Urinary bladder (tissue), 4 donors: ENCODE measurements around the gene RNF148. TPM values are rescaled to one million over a fixed set of nuclear protein-coding genes. Genes with fewer than 3 reads are reported as not detected.
"Not testable (repeated sequence)": the region's sequence is repeated elsewhere in the genome, so short reads cannot be mapped to it uniquely, and the experiment has no call there.

ENCODE experiments used
- DNase-seq: peaks from one replicate; pipeline ENCODE4 v3.0.0-alpha.2; 2015; ENCODE audit errors: extremely low spot score
- H3K27ac ChIP-seq: one replicate; pipeline ENCODE4 v1.5.1; 2013; ENCODE audit warnings: low read depth, mild to moderate bottlenecking, moderate library complexity
- H3K36me3 ChIP-seq: one replicate; pipeline ENCODE4 v1.6.1; 2013; ENCODE audit warnings: mild to moderate bottlenecking, moderate library complexity; ENCODE audit not compliant: insufficient read depth
- H3K4me1 ChIP-seq: one replicate; pipeline ENCODE4 v1.6.1; 2013; ENCODE audit warnings: mild to moderate bottlenecking, moderate library complexity; ENCODE audit not compliant: insufficient read depth
- H3K4me3 ChIP-seq: one replicate; pipeline ENCODE4 v1.5.1; 2013; ENCODE audit warnings: low read depth, low read length
- WGBS: extraction: QIAGEN DNeasy Blood & Tissue Kit; methylation state at CpG from one replicate; pipeline ENCODE4 v1.1.7; 2013; 5-methylcytosine and 5-hydroxymethylcytosine counted together
- polyA plus RNA-seq: library from polyadenylated mRNA; stranded (reverse); fragments of 200-250 nt; gene quantifications from one replicate; pipeline ENCODE4 v1.2.3, GENCODE V29; 2013
- total RNA-seq: library from RNA; depleted of rRNA; stranded (reverse); fragments of >200 nt; gene quantifications from one replicate; pipeline ENCODE4 v1.2.3, GENCODE V29; 2014
- donor health status: healthy with polysubstance abuse.
- donor health status: healthy.

Gene RNF148
- total and polyA plus RNA-seq, 2 donors = 4.1 TPM; not detected in 1

DNA sequence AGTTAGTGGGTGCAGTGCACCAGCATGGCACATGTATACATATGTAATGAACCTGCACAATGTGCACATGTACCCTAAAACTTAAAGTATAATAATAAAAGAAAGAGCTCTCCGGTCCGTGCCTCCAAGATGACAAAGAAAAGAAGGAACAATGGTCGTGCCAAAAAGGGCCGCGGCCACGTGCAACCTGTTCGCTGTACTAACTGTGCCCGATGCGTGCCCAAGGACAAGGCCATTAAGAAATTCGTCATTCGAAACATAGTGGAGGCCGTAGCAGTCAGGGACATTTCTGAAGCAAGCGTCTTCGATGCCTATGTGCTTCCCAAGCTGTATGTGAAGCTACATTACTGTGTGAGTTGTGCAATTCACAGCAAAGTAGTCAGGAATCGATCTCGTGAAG is 21.5 kb downstream of the RNF148 start:
- not testable (repeated sequence) for DNase-seq, H3K4me3 ChIP-seq, H3K27ac ChIP-seq, H3K36me3 ChIP-seq, H3K4me1 ChIP-seq
- WGBS = 99% methylated on average over 16 of the region's 16 CpGs

- Histone ChIP-seq H3K27ac (no peak overlapping the region), H3K4me3 (no peak overlapping the region), H3K36me3 (no peaks in the 10 kb centered on the region), H3K4me1 (no peaks in the 10 kb centered on the region)
- 49% methylated on average over 1 of the region's 1 CpG for WGBS
- no peak for DNase-seq
Observed at GRCh38 chr7:122679813-122680212, 22.9 kb downstream of the RNF148 start.

- H3K4me3 ChIP-seq, DNase-seq, H3K4me1 ChIP-seq, H3K36me3 ChIP-seq, H3K27ac ChIP-seq: not testable (repeated sequence)
- WGBS = 75% methylated on average over 9 of the region's 9 CpGs
Observed at GRCh38 chr7:122679269-122679709, 23.4 kb downstream of the RNF148 start.

DNA sequence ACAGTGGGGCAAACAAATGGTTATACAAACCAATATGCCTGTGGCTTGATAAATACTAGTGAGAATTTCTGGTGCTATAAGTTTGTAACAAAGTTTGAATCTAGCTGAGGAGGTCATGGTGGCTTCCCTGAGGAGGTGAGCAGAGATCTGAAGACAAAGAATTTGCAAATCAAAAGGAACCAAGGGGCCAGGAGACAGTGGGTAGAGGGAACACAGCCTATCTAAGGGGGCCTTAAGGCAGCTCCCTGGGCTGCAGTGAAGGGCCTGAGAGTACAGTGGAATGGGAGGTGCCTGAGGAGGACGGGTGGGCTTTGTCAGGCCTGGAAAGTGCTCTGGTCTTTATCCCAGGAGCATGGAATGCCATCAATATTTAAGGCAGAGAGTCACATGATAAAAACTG is 25.6 kb downstream of the RNF148 start:
- no peaks in the 10 kb centered on the region for H3K4me1 ChIP-seq
- H3K27ac ChIP-seq = no peak overlapping the region
- H3K36me3 ChIP-seq = no peaks in the 10 kb centered on the region
- no peak overlapping the region for H3K4me3 ChIP-seq
- 58% methylated on average over 1 of the region's 1 CpG for WGBS
- DNase-seq = no peak

GRCh38 chr7:122676466-122676865 is 26.3 kb downstream of the RNF148 start:
- DNase-seq = no peak
- H3K4me3 ChIP-seq = no peak overlapping the region
- WGBS = 85% methylated on average over 2 of the region's 2 CpGs
- H3K4me1 ChIP-seq = no peaks in the 10 kb centered on the region
- H3K27ac ChIP-seq = no peak overlapping the region
- H3K36me3 ChIP-seq = no peaks in the 10 kb centered on the region

- H3K36me3 ChIP-seq = no peaks in the 10 kb centered on the region
Observed at GRCh38 chr7:122675621-122676020, 27.1 kb downstream of the RNF148 start.

DNA sequence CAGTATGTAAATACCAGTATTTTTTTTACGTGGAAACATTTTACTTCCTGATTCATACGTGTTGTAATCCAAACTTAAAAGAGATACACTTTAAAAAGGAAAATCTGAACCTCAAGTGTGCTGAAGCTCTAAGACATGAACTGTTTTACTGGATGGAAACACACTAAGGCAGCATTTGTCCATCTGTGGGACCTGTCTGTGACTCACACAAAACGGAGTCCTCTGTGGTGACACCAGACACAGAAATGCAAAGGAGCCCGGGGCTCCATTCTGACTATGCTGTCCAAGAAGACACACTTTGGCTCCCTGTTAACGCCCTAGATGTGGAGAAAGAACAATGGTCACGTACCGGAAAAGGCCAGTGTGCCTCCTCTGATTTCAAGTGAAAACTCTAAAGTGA is 27.7 kb downstream of the RNF148 start:
- Histone ChIP-seq H3K27ac (no peak overlapping the region), H3K4me3 (no peak overlapping the region), H3K36me3 (no peaks in the 10 kb centered on the region), H3K4me1 (no peaks in the 10 kb centered on the region)
- DNase-seq = no peak
- 63% methylated on average over 7 of the region's 7 CpGs for WGBS

More at GRCh38 chr7:122675621-122676020, 27.1 kb downstream of the RNF148 start:
- no peak for DNase-seq
- Histone ChIP-seq H3K4me1 (no peaks in the 10 kb centered on the region), H3K4me3 (no peak overlapping the region), H3K27ac (no peak overlapping the region)
- 94% methylated on average over 7 of the region's 7 CpGs for WGBS

DNA sequence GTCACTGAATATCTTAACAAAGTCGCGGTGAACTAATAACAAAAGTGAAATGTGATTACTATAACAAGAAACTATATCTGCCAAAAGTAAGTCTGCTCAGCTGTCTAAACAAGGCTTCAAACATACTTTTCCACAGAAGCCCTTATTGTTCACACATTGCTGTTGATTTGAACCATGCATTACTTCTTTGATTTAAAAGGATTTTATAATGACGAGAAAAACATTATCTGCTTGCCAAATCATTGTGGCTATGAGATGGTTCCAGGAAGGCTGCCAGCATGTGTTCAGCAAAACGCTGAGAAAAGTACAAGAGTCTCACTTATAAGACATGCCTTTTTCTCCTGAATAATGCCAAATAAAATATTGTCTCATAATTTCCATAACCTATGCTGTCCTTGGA is 28.2 kb downstream of the RNF148 start:
- Histone ChIP-seq H3K27ac (no peak overlapping the region), H3K4me1 (no peaks in the 10 kb centered on the region), H3K4me3 (no peak overlapping the region), H3K36me3 (no peaks in the 10 kb centered on the region)
- 21% methylated on average over 4 of the region's 4 CpGs for WGBS
- no peak for DNase-seq

GRCh38 chr7:122673951-122674350 is 28.8 kb downstream of the RNF148 start:
- Histone ChIP-seq H3K4me3 (no peak overlapping the region), H3K36me3 (no peaks in the 10 kb centered on the region), H3K27ac (no peak overlapping the region), H3K4me1 (no peaks in the 10 kb centered on the region)
- DNase-seq = no peak
- 99% methylated on average over 21 of the region's 21 CpGs for WGBS

- DNase-seq = no peak
- Histone ChIP-seq H3K4me1 (no peaks in the 10 kb centered on the region), H3K36me3 (no peaks in the 10 kb centered on the region), H3K4me3 (no peak overlapping the region), H3K27ac (no peak overlapping the region)
- WGBS = 96% methylated on average over 8 of the region's 8 CpGs
Observed at GRCh38 chr7:122672536-122672935, 30.2 kb downstream of the RNF148 start.

DNA sequence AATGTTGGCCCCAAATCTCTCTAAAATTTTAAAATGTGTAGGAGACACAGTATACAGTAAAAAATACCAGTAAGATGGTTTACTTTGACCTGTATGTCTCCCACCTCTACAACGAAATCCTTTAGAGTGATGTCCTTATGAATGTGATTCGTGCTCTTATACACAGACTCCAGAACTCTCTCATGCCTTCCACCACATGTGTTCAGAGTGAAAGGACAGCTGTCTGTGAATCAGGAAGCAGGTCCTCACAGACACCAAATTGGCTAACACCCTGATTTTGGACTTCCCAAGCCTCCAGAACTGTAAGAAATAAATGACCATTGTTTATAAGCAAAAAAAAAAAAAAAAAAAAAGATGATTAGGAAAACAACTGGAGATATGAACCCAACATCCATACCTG is 39.0 kb downstream of the RNF148 start:
- WGBS = 90% methylated on average over 2 of the region's 2 CpGs
- no peak for DNase-seq
- Histone ChIP-seq H3K27ac (no peak overlapping the region), H3K4me3 (no peak overlapping the region), H3K36me3 (no peaks in the 10 kb centered on the region), H3K4me1 (no peaks in the 10 kb centered on the region)

- H3K4me1 ChIP-seq = no peaks in the 10 kb centered on the region
- no peak overlapping the region for H3K4me3 ChIP-seq
- no peak for DNase-seq
- H3K36me3 ChIP-seq = no peaks in the 10 kb centered on the region
- H3K27ac ChIP-seq = no peak overlapping the region
- WGBS = 39% methylated on average over 2 of the region's 2 CpGs
Observed at GRCh38 chr7:122658856-122659255, 43.9 kb downstream of the RNF148 start.

DNA sequence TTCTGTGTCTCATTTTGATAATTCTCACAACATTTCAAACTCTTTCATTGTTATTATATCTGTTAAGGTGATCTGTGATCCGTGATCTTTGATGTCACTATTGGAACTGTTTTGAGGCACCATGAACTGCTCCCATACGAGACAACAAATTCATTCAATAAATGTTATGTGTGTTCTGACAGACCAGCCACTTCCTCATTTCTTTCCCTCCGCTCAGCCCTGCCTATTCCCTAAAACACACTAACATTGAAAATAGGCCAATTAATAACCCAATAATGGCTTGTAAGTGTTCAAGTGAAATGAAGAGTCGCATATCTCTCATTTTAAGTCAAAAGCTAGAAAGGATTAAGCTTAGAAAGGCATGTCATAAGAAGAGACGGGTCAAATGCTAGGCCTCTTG is 49.0 kb downstream of the RNF148 start:
- Histone ChIP-seq H3K36me3 (no peaks in the 10 kb centered on the region), H3K27ac (no peak overlapping the region), H3K4me3 (no peak overlapping the region), H3K4me1 (no peaks in the 10 kb centered on the region)
- WGBS = 92% methylated on average over 5 of the region's 5 CpGs
- no peak for DNase-seq

GRCh38 chr7:122652876-122653275 is 49.8 kb downstream of the RNF148 start:
- WGBS = 51% methylated on average over 4 of the region's 4 CpGs
- no peaks in the 10 kb centered on the region for H3K4me1 ChIP-seq
- H3K27ac ChIP-seq = no peak overlapping the region
- H3K36me3 ChIP-seq = no peaks in the 10 kb centered on the region
- DNase-seq = no peak
- H3K4me3 ChIP-seq = no peak overlapping the region
